Endothelial cell of hepatic sinusoid (primary cell): ENCODE results near the gene ING5.
"Not testable (repeated sequence)": the region's sequence is repeated elsewhere in the genome, so short reads cannot be mapped to it uniquely, and the experiment has no call there.

Experiments used
- in situ Hi-C: cut with HindIII; loops from 2 replicates; pipeline ENCODE4 v1.10.0; 2017; ENCODE audit warnings: low sequenced_read_pairs

Gene ING5

GRCh38 chr2:241759067-241759807 lies 57.4 kb downstream of the ING5 start:
- in situ Hi-C loops, result no loop called here

DNA sequence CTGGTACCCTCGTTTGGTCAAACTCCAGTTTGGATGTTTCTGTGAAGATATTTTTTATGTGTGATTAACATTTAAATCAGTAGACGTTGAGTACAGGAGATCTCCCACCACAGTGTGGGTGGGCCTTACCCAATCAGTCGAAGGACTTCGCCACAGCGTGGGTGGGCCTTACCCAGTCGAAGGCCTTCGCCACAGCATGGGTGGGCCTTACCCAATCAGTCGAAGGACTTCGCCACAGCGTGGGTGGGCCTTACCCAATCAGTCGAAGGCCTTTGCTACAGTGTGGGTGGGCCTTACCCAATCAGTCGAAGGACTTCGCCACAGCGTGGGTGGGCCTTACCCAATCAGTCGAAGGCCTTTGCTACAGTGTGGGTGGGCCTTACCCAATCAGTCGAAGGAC lies 58.1 kb downstream of the ING5 start:
- in situ Hi-C loops, result not testable (repeated sequence)

- in situ Hi-C loops, result no loop called here
Observed at GRCh38 chr2:241760301-241760771, 58.5 kb downstream of the ING5 start.

DNA sequence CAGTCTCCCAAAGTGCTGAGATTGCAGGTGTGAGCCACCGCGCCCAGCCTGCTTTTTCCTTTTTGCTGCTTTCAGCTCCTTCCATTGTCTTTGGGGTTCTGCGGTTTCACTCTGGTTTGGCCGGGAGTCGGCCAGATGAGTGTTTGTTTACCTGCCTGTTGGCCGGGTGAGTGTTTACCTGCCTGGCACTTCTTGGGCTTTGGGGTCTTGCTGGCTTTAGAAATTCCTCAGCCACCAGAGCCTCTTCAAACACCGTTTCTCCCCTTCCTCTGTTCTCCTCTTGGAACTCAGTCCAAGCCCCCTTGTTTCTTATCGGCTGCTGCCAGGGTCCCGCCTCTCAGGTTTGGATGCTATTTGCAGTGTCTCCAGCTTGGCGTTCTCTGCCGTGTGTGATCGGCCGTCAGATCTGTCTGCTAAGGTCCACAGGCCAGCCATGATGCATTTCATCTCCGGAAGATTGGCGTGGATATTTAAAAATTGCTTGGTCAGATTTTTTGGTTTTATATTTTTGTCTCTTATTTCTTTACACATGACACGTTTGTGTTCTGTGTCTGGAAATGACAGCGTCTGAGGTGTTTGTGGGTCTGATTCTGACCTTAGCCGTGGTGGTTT lies 60.6 kb downstream of the ING5 start:
- in situ Hi-C loops, result no loop called here

DNA sequence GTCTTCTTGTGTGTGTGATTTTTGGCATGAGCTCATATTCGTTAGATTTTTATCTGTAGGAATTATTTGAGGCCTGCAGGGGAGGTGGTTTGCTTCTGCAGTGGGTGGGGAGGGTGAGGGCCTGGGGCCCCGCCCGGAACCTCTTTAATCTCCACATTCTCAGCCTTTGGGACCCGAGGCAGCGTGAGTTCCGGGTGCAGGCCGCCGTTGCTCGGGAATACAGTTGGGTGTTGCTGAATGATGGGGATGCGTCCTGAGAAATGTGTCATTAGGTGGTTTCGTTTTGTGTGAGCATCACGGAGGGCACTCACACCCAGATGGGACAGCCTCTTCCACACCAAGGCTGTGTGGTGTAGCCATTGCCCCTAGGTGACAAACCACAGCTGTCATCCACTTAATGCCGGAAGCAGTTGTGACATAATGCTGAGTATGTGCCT lies 61.1 kb downstream of the ING5 start:
- in situ Hi-C loops, result no loop called here

DNA sequence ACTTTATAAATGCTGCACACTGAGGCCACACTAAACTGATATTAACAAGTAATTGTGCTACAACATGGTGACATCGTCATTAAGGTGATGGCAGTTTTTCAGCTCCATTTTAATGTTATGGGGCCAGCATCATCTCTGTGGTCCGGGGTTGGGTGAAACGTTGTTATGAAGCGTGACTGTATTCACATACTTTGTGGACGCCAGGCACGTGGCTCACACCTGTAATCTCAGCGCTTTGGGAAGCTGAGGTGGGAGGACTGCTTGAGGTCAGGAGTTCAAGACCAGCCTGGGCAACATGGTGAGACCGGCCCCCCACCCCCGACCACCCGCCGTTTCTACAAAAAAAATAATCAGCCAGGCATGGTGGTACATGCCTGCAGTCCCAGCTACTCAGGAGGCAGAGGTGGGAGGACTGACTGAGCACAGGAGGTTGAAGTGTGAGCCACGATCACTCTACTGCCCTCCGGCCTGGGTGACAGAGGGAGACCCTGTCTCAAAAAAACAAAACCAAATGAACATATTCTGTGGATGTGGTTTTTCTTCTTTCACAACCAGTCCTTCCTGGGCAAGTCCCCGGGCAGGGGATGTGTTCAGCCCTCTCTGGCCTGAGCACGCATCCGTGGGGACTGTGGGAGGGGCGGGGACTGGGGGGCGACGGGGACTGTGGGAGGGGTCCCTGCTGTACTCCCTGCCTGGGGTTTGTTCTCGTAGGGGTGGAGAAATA lies 61.9 kb downstream of the ING5 start:
- in situ Hi-C loops, result no loop called here

DNA sequence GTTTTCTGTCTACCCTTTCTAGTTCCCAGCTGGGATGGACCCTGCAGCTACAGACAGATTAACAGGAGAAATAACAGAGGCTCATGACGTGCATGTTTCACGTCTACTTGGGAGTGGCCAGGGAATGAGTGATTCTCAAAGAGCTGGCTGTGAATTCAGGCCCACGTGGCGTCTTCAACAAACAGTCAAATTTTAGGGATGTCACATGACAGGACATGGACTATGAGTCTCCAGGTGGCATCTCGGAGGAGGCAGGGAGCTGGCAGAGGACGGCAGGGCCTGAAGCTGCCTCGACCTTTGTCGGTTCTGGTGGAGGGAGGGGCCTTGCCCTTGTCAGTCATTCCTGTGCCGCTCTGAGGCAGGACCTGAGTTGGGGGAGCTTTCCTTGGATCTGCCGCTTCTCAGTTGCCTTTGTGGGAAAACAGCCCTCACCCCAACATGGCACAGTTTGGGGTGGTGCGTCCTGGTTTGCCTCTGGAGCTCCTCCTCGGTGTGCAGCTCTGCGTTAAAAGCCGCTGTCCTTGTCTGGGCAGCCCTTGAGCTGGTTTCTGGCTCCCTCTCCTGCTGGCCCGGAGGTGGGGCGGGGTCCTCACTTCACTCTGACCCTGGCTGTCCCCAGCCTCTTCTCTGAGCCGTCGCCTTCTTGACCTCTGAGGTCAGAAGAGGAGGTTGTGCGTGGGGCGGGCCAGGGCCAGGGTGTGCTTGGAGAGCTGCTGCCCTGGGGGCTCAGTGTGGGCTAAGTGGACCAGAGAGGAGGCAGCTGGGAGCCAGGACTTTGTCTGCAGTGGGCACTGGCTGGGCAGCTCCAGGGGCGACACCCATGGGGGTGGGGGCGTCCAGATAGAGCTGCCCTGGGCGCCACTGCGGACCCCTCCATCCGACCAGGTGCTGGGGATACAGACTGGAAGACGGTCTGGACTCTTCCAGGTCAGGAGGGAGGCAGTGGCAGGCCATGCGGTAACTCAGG lies 62.7 kb downstream of the ING5 start:
- in situ Hi-C loops, result no loop called here

DNA sequence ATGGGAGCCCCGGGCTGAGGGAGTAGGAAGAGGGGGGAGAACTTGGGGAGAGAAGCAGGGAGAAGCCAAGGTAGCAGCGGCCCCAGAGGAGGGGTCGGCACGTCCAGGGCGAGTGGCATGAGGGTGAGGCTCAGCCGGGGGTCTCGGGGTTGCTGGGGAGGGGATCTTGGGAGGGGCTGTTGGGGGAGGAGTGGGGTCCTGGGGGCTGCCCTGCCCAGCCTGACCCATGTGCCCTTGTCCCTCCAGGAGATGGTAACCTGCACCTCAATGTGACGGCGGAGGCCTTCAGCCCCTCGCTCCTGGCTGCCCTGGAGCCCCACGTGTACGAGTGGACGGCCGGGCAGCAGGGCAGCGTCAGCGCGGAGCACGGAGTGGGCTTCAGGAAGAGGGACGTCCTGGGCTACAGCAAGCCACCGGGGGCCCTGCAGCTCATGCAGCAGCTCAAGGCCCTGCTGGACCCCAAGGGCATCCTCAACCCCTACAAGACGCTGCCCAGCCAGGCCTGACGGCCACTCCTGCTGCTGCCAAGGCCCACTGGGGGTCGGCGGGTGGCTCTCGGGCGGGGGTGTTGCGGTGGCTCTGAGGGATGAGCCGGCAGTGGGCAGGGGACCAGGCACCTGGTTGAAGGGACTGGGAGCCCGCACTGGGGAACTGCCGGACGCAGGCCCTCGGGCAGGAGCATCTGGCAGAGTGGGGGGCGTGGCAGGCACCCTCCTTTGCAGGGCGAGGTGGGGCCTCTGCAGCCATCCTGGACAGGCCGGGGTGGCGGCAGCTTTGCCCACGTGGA lies 65.8 kb downstream of the ING5 start:
- in situ Hi-C loops, result no loop called here

DNA sequence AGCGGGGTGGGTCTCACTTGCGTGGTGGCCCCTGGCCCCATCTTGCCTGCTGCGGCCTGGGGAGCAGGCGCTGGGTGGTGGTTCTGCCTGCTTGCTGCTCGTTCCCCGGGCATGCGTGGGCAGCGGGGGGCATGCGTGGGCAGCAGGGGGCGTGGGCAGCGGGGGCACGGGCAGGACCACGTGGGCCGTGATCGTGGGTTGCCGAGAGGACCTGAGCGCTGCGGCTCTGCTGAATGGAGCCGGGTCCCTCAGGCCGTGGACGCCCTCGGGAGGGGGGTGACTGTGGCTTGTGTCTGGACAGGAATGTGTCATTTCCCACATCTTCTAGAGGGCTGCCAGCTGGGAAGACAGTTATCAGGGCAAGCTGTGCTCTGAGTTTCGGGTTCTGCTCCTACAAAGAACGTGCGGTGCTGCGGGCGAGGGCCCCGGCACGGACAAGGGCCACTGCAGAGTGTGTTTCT lies 66.4 kb downstream of the ING5 start:
- in situ Hi-C loops, result no loop called here

GRCh38 chr2:241768850-241769249 lies 67.0 kb downstream of the ING5 start:
- in situ Hi-C loops, result no loop called here

- in situ Hi-C loops, result no loop called here
Observed at GRCh38 chr2:241769819-241770184, 68.0 kb downstream of the ING5 start.

DNA sequence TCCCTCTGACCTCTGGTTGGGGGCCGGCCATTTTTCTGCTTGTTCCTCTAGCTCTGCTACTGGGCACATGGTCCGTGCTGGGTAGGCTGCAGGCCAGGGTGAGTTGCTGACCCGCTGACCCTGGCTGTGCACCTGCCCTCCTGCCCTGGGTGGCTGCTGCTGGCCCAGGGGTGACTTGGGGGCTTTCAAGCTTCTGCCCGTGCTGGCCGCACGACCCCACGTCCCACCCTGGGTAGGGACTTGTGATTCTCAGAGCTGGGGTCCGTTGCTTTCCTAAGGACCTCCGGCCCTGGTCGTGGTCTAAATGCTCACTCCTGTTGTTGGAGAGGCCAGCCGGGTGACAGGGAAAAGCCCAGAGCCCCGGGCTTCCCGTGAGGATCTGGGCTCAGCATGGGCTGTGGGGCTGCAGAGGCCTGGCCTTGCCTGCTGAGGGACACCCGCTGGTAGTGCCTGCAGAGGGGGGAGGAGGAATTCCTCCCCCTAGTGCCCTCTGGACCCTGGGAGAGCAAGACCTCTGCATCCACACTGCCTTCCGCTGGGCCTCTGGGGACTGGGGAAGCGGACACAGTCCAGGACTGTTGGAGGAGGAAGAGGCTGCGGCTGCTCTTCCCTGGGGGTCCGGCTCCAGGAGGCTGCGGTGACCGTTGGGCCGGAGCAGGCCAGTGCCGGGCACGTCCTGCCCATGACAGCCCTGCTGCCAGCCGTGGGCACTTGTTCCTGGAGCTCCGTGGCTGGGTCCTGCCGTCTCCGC lies 68.5 kb downstream of the ING5 start:
- in situ Hi-C loops, result no loop called here

- in situ Hi-C loops, result no loop called here
Observed at GRCh38 chr2:241770936-241771285, 69.1 kb downstream of the ING5 start.

DNA sequence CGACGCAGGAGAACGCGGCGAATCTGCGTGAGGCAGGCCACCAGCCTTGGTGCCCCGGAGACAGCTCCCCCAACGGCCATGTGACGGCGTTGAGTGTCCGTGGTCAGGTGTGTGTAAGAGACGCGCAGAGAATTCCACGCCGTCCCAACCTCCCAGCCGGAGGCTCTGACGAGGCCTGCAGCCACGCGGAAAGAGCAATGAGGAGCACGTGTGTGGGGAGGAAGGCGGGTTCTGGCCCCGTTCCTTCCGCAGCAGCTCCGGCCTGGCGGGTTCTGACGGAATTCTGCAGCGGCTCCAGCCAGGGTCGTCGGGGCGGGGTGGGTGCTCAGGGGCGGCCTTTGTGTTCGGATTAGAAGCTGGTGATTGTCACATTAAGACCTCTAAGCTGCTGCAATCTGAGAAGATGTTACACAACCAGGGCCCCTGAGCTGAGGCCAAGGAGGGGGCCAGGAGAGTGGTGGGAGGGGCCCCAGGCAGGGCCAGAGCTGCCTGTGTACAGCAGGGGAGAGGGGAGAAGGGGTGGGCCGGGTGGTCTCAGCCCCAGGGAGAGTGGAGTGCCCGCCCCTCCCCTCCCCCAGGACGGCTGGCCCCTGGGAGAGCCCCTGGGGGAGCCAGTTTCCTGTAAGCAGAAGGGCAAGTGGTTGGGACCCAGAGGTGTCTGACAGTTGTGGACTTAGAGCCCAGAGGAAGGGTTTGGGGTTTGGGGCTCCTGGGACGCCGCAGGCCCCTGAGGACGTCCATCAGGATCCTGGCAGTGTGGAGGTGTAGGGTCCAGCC lies 69.6 kb downstream of the ING5 start:
- in situ Hi-C loops, result no loop called here

DNA sequence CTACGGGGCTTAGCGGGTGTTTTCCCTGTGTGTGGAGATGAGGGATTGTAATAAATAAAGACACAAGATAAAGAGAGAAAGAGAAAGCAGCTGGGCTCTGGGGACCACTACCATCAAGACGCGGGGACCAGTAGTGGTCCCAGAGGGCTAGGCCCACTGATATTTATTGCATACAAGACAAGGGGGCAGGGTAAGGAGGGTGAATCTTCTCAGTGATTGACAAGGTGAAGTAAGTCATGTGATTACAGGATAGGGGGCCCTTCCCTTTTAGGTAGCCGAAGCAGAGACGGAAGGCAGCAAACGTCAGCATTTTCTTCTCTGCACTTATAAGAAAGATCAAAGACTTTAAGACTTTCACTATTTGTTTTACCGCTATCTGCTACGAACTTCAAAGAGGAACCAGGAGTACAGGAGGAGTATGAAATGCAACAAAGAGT lies 70.2 kb downstream of the ING5 start:
- in situ Hi-C loops, result no loop called here

GRCh38 chr2:241773511-241774418 lies 71.9 kb downstream of the ING5 start:
- in situ Hi-C loops, result no loop called here

GRCh38 chr2:241774419-241775222 lies 72.8 kb downstream of the ING5 start:
- in situ Hi-C loops, result no loop called here
